ENCODE results near the gene CCDC192. TPM values are rescaled to one million over a fixed set of nuclear protein-coding genes. Genes with fewer than 3 reads are reported as not detected.

Gene CCDC192
- total and polyA plus RNA-seq, 2 experiments from 2014 or later: 0.40 TPM; not detected in 1

- Histone ChIP-seq H3K36me3 (ENCODE audit: insufficient read depth) (no peaks in the 10 kb centered on the region), H3K4me2 (no peak overlapping the region), H3K27me3 (ENCODE audit: insufficient read depth) (no peaks in the 10 kb centered on the region), H3K79me2 (replicated peaks; ENCODE audit: insufficient read depth) (no peaks in the 10 kb centered on the region), H4K20me1 (replicated peaks; ENCODE audit: insufficient read depth) (no peaks in the 10 kb centered on the region), H3F3A (replicated peaks; ENCODE audit: low read depth) (no peaks in the 10 kb centered on the region), H2AFZ (no peak overlapping the region), H3K27ac (ENCODE audit: low read depth) (no peak overlapping the region), H3K9me2 (ENCODE audit: insufficient read depth) (no peaks in the 10 kb centered on the region), H3K4me3 (no peak overlapping the region), H3K4me1 (ENCODE audit: insufficient read depth) (no peaks in the 10 kb centered on the region)
- no peaks in the 10 kb centered on the region for H3K27me3 Mint-ChIP-seq (ENCODE audit: insufficient read depth, low read depth, poor library complexity)
- no peak for TF ChIP-seq ETS1 (IDR thresholded peaks at IDR 0.05)
- no peaks in the 10 kb centered on the region for H3K4me1 Mint-ChIP-seq
- peaks cover 22% of the 10 kb centered on the region for H3K9me3 Mint-ChIP-seq
- H3K4me3 Mint-ChIP-seq: no peak overlapping the region
- H3K27ac Mint-ChIP-seq: 0 out of 2 replicates have a peak overlapping the region, but pooled peaks have one; percentile 18
- H3K36me3 Mint-ChIP-seq (ENCODE audit: low read depth): peaks cover 19% of the 10 kb centered on the region
- DNase-seq (ENCODE audit: low spot score) (no peak), ATAC-seq (no peak)
These were observed 15.0 kb downstream of the CCDC192 start for GRCh38 chr5:127718181-127718580.

- no peak for TF ChIP-seq POLR2AphosphoS5 (IDR thresholded peaks at IDR 0.05; ENCODE audit: low read depth)
- H3K36me3 ChIP-seq (ENCODE audit: insufficient read depth): no peaks in the 10 kb centered on the region
- DNase-seq (ENCODE audit: low spot score) (no peak), ATAC-seq (no peak)
- Mint-ChIP-seq H3K27me3 (ENCODE audit: insufficient read depth, low read depth, poor library complexity) (no peaks in the 10 kb centered on the region), H3K36me3 (ENCODE audit: low read depth) (peaks cover 19% of the 10 kb centered on the region), H3K9me3 (peaks cover 22% of the 10 kb centered on the region), H3K27ac (no peak overlapping the region), H3K4me3 (no peak overlapping the region), H3K4me1 (no peaks in the 10 kb centered on the region)
- no peaks in the 10 kb centered on the region for H4K20me1 ChIP-seq (replicated peaks; ENCODE audit: insufficient read depth)
- H3K4me1 ChIP-seq (ENCODE audit: insufficient read depth): no peaks in the 10 kb centered on the region
- no peak overlapping the region for H3K4me2 ChIP-seq
- no peaks in the 10 kb centered on the region for H3F3A ChIP-seq (replicated peaks; ENCODE audit: low read depth)
- H3K9me2 ChIP-seq (ENCODE audit: insufficient read depth): 0 out of 2 replicates have a peak, but pooled peaks cover 5% of the 10 kb centered on the region
- no peaks in the 10 kb centered on the region for H3K27me3 ChIP-seq (ENCODE audit: insufficient read depth)
- H2AFZ ChIP-seq: no peak overlapping the region
- H3K79me2 ChIP-seq (replicated peaks; ENCODE audit: insufficient read depth): no peaks in the 10 kb centered on the region
- H3K27ac ChIP-seq (ENCODE audit: low read depth): no peak overlapping the region
- no peak overlapping the region for H3K4me3 ChIP-seq
These were observed 20.4 kb downstream of the CCDC192 start for GRCh38 chr5:127723571-127723970.

GRCh38 chr5:127725673-127726072 is 22.5 kb downstream of the CCDC192 start:
- no peaks in the 10 kb centered on the region for H3K4me1 ChIP-seq (ENCODE audit: insufficient read depth)
- H3K27me3 Mint-ChIP-seq (ENCODE audit: insufficient read depth, low read depth, poor library complexity): no peaks in the 10 kb centered on the region
- ATAC-seq: no peak
- no peak overlapping the region for H3K4me3 Mint-ChIP-seq
- H3K4me1 Mint-ChIP-seq: no peaks in the 10 kb centered on the region
- no peaks in the 10 kb centered on the region for H3K27me3 ChIP-seq (ENCODE audit: insufficient read depth)
- H3K27ac Mint-ChIP-seq: no peak overlapping the region
- DNase-seq (ENCODE audit: low spot score): no peak
- peaks cover 10% of the 10 kb centered on the region for H3K36me3 Mint-ChIP-seq (ENCODE audit: low read depth)
- peaks cover 13% of the 10 kb centered on the region for H3K9me3 Mint-ChIP-seq
- no peak overlapping the region for H3K27ac ChIP-seq (ENCODE audit: low read depth)
- no peak overlapping the region for H3K4me3 ChIP-seq
- H3K79me2 ChIP-seq (replicated peaks; ENCODE audit: insufficient read depth): no peaks in the 10 kb centered on the region
- no peak overlapping the region for H2AFZ ChIP-seq
- 0 out of 2 replicates have a peak, but pooled peaks cover 5% of the 10 kb centered on the region for H3K9me2 ChIP-seq (ENCODE audit: insufficient read depth)
- H3K4me2 ChIP-seq: no peak overlapping the region
- no peaks in the 10 kb centered on the region for H3K36me3 ChIP-seq (ENCODE audit: insufficient read depth)
- no peak for TF ChIP-seq NANOG (IDR thresholded peaks at IDR 0.05; ENCODE audit: borderline replicate concordance)
- no peak for TF ChIP-seq ZNF331 (CRISPR knock-in tag; IDR thresholded peaks at IDR 0.05; ENCODE audit: low read depth)
- no peaks in the 10 kb centered on the region for H4K20me1 ChIP-seq (replicated peaks; ENCODE audit: insufficient read depth)
- H3F3A ChIP-seq (replicated peaks; ENCODE audit: low read depth): no peaks in the 10 kb centered on the region

- H3K4me3 Mint-ChIP-seq: no peak overlapping the region
- no peaks in the 10 kb centered on the region for H3K27me3 ChIP-seq (ENCODE audit: insufficient read depth)
- no peak overlapping the region for H2AFZ ChIP-seq
- no peak for ATAC-seq
- H4K20me1 ChIP-seq (replicated peaks; ENCODE audit: insufficient read depth): no peaks in the 10 kb centered on the region
- H3K36me3 ChIP-seq (ENCODE audit: insufficient read depth): no peaks in the 10 kb centered on the region
- no peaks in the 10 kb centered on the region for H3K36me3 Mint-ChIP-seq (ENCODE audit: low read depth)
- no peak overlapping the region for H3K27ac Mint-ChIP-seq
- H3K4me1 ChIP-seq (ENCODE audit: insufficient read depth): no peaks in the 10 kb centered on the region
- H3F3A ChIP-seq (replicated peaks; ENCODE audit: low read depth): no peaks in the 10 kb centered on the region
- no peak overlapping the region for H3K4me3 ChIP-seq
- no peak overlapping the region for H3K4me2 ChIP-seq
- H3K4me1 Mint-ChIP-seq: no peaks in the 10 kb centered on the region
- H3K9me2 ChIP-seq (ENCODE audit: insufficient read depth): no peaks in the 10 kb centered on the region
- no peak overlapping the region for H3K27ac ChIP-seq (ENCODE audit: low read depth)
- no peak for DNase-seq (ENCODE audit: low spot score)
- H3K9me3 Mint-ChIP-seq: peaks cover 4% of the 10 kb centered on the region; the same call in 1 of the 3 replicates
- no peaks in the 10 kb centered on the region for H3K27me3 Mint-ChIP-seq (ENCODE audit: insufficient read depth, low read depth, poor library complexity)
- no peaks in the 10 kb centered on the region for H3K79me2 ChIP-seq (replicated peaks; ENCODE audit: insufficient read depth)
- TF ChIP-seq REST (IDR thresholded peaks at IDR 0.05; ENCODE audit: unreplicated experiment) (no peak), CREB1 (CRISPR knock-in tag; IDR thresholded peaks at IDR 0.05; ENCODE audit: low read depth) (no peak), STAT1 (IDR thresholded peaks at IDR 0.05; ENCODE audit: unreplicated experiment) (no peak), EZH2phosphoT487 (IDR thresholded peaks at IDR 0.05; ENCODE audit: unreplicated experiment) (no peak), ETS1 (IDR thresholded peaks at IDR 0.05) (no peak)
These were observed 29.8 kb downstream of the CCDC192 start for GRCh38 chr5:127732963-127733362.
